HEK293T (cell line): ENCODE results near the gene ARHGAP10.

Source experiments
- CTBP1 ChIP-seq: fragments of 450-650 bp; IDR thresholded peaks from 2 replicates; pipeline ENCODE4 v1.6.1; 2016; ENCODE audit warnings: borderline replicate concordance
- ELF4 ChIP-seq: fragments of 450-650 bp; IDR thresholded peaks from 2 replicates; pipeline ENCODE4 v1.6.1; 2017; ENCODE audit warnings: antibody characterized with exemption
- FOXM1 ChIP-seq: fragments of 450-650 bp; IDR thresholded peaks from 2 replicates; pipeline ENCODE4 v1.6.1; 2017; ENCODE audit warnings: mild to moderate bottlenecking, borderline replicate concordance
- L3MBTL2 ChIP-seq: fragments of 450-650 bp; conservative IDR thresholded peaks from 2 replicates; pipeline ENCODE4 v1.6.1; 2016; ENCODE audit warnings: mild to moderate bottlenecking
- LEF1 ChIP-seq: fragments of 450-650 bp; IDR thresholded peaks from 2 replicates; pipeline ENCODE4 v1.6.1; 2017; ENCODE audit warnings: mild to moderate bottlenecking, borderline replicate concordance
- NFRKB ChIP-seq: fragments of 450-650 bp; IDR thresholded peaks from 2 replicates; pipeline ENCODE4 v1.6.1; 2016; ENCODE audit warnings: mild to moderate bottlenecking, moderate library complexity
- ZNF384 ChIP-seq: fragments of 450-650 bp; IDR thresholded peaks from 2 replicates; pipeline ENCODE4 v1.6.1; 2016

DNA sequence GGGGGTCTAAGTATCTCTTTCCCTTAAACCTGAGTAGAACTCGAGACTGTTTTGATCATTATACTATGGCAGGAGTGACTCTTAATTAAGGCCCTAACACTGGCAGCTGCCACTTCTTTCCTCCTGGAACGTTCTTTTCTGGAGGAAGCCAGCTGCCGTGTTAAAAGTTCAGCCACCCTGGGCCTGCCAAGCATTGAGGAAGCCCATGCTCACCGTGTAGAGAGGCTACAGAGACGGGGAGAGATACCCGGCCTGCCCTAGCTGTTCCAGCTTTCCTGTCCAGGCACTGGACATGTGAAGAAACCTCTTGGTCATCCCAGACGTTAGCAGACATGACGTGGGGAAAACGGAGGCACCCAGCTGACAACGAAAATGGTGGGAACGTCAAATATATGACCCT lies 274.1 kb downstream of the ARHGAP10 start:
- TF ChIP-seq LEF1 = no peak
- TF ChIP-seq ELF4 = no peak
- no peak for TF ChIP-seq NFRKB
- TF ChIP-seq ZNF384 = no peak
- no peak for TF ChIP-seq L3MBTL2
- no peak for TF ChIP-seq CTBP1
- no peak for TF ChIP-seq FOXM1
